22Rv1 (cell line): Measurements from ENCODE around the gene RIC1.

Source experiments
- ZFX ChIP-seq: fragments of 450-650 bp; IDR thresholded peaks from 2 replicates; pipeline ENCODE4 v1.6.1; 2017; ENCODE audit warnings: antibody characterized with exemption, borderline replicate concordance
- TF ChIP-seq, protein P1 (sequence below): fragments of 450-650 bp; IDR thresholded peaks from 2 replicates; pipeline ENCODE4 v1.5.1; 2017; ENCODE audit warnings: mild to moderate bottlenecking

DNA sequence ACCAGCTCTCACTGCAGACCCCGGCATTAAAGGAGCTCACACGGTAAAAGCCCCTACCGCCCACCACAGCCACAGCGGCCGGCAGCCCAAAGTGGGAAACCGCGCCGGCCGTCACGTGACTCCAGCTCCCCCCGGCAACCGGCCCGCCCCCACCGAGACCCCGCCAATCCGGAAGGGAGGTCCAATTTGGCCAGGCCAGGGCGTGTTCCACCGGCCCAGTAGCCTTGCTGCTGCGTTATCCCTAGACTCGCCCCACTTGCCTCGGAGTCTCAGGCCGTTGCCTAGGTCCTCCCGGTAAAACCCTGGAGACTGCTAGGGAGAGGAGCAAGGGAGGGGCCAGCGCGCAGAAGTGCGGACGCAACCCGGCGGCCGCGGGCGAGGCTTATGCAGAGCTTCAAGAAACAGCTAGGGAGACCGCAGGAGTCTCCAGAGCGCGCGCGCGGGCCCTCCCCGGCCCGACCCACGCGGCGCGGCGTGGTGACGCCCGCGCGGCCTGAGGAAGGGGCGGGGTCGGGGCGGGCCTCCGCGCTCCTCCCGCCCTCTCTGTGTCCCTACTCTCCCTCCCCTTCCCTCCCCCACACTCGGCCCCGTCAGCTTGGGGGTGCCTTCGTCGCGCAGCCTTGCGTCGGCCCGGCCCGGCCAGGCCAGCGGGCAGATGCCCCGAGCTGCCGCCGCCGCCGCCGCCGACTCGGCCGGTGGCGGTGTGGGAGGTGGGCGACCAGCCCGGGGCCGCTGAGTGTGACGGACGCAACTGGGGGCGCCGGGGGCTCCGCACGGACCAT lies at the start of gene RIC1:
- TF ChIP-seq, protein P1, sequence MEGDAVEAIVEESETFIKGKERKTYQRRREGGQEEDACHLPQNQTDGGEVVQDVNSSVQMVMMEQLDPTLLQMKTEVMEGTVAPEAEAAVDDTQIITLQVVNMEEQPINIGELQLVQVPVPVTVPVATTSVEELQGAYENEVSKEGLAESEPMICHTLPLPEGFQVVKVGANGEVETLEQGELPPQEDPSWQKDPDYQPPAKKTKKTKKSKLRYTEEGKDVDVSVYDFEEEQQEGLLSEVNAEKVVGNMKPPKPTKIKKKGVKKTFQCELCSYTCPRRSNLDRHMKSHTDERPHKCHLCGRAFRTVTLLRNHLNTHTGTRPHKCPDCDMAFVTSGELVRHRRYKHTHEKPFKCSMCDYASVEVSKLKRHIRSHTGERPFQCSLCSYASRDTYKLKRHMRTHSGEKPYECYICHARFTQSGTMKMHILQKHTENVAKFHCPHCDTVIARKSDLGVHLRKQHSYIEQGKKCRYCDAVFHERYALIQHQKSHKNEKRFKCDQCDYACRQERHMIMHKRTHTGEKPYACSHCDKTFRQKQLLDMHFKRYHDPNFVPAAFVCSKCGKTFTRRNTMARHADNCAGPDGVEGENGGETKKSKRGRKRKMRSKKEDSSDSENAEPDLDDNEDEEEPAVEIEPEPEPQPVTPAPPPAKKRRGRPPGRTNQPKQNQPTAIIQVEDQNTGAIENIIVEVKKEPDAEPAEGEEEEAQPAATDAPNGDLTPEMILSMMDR: no peak
- no peak for TF ChIP-seq ZFX
